ENCODE results near the gene EHD1.
"Not testable (repeated sequence)": the region's sequence is repeated elsewhere in the genome, so short reads cannot be mapped to it uniquely, and the experiment has no call there.

Gene EHD1

DNA sequence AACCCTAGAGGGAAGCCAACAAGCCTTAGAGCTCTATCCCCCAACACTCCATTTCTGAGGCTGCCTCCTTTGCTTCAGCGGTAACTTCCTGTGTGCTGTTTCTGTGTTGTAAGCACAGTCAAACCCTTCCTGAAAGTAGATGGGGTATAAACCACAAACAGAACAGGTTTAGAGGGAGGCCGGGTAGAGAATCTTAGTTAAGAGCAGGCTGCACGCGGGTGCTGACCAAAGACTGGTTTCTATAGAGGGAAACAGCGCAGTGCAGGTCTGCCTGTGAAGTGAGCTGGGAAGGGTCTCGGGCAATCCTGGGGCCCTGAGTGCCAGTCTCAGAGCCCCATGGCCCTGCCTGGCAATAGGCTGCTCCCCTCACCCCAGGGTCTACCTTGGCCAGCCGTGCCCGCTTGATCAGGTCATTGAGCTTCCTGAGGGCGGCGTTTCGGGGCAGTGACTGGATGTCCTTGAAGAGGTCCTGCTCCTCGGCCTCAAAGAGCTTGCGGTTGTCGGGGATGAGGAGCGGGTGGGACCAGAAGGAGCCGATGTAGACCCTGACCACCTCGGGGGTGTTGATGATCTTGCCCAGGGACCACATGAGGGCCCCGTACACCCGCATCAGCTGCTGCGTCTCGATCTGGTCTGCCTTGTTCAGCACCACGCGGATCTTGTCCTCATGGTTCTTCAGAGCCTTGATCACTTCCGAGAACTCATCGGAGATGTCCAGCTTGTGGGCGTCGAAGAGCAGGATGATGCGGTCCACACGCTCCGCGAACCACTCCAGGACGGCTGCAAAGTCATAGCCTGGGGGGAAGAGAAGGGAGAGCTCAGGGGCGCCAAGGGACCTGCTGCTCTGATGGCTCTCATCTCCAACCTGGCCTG, 18.6 kb downstream of the EHD1 start:
- in situ Hi-C loops (cut with MboI; ENCODE audit: low sequenced_read_pairs): no loop called here

DNA sequence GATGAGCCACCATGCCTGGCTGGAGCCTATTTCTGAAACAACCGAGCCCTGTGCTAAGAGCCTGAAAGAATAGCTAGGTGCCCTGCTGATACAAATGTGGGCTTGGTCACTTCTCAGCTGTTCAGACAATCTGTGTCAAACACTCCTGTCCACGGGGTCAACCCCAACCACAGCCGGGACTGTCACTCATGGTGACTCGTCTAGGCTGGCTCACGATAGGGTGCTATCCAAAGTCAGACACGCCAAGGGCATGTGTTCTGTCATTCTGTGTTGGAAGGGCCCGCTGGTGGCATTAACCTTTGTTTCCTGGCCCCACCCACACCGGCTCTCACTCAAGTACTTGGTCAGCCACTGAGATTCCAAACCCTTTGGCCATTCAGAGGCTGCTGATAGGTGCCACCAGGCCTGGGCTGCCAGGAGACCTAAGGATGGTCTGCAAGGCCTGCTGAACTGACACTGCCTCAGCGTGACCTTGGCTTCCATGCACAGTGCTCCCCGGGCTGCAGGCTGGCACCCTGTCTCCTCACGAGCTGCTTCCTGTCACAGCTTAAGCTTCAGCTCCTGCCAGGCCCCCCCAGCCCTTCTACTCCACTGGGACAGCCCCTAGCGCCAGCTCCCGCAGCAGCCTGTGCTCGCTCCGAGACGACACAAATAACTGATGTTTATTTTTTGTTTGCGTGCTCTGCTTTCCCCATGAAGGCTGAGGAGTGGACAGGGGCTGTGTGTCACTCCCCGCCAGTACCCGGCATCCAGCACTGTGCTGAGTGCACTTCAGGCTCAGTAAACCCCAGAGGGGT, 19.8 kb downstream of the EHD1 start:
- in situ Hi-C loops (cut with MboI; ENCODE audit: low sequenced_read_pairs): no loop called here

- in situ Hi-C loops (cut with MboI; ENCODE audit: low sequenced_read_pairs): no loop called here
These were observed 20.9 kb downstream of the EHD1 start for GRCh38 chr11:64857485-64857884.

DNA sequence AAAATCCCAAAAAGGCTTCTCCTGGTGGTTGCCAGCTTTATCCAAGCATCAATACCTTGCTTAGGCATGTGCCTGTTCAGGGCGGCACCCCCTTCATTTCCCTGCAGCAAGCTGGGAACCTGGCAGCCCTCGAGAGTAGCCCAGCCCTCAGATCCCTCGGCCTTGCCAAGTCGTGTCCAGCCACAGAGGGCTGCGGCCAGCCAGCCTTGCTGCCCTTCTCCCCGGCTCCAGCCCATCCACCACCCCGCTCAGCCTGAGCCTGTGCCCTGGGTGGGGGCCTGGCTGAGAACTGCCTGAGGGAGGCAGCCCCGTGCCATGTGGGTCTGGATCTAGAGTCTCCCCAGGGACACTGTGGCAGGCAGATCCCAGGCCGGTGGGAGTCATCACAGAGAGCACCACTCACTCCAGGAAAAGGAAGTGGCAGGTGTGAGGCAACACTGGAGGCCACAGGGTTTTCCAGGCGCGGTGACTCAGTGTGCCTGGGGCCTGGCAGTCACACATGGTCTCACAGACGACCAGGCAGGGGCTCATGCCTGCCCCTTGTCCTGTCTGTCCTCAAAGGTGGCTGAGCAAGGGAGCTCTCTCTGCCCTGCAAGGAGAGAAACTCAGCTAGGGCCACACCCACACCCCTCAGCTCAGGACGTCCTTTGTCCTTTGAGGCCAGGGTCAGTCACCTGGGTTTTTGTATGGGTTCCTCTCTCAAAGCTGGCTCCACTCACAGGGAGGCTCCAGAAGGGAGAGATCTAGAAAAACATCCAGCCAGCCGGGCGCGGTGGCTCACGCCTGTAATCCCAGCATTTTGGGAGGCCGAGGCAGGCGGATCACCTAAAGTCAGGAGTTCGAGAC, 21.8 kb downstream of the EHD1 start:
- in situ Hi-C loops (cut with MboI; ENCODE audit: low sequenced_read_pairs): no loop called here

DNA sequence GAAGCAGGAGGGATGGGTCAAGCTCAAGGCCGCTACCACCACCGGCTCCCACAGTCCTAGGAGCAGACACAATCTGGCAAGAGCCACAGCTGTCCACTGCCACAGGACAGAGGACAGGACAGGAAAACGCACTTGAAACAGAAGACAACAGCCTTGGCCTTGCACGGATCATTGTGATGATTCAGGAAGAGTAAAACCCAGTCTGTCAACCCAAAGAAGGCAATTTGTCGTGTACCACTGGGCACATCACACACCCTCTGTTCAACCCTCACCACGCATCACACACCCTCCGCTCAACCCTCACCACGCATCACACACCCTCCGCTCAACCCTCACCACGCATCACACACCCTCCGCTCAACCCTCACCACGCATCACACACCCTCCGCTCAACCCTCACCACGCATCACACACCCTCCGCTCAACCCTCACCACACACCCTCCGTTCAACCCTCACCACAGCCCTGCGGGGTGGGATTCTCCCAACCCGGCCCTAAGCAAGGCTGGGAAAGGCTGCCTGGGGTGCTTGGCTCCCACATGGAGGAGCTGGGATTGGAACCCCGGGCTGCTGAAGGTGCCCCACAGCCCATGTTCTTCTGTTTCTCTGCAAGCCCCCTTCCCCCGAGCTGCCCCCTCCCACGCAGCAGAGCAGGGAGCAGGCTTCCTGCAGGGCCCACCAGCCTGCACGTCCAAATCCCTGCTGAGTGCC, 22.7 kb downstream of the EHD1 start:
- in situ Hi-C loops (cut with MboI; ENCODE audit: low sequenced_read_pairs): no loop called here

GRCh38 chr11:64854534-64855502, 23.6 kb downstream of the EHD1 start:
- in situ Hi-C loops (cut with MboI; ENCODE audit: low sequenced_read_pairs): no loop called here

- in situ Hi-C loops (cut with MboI; ENCODE audit: low sequenced_read_pairs): no loop called here
These were observed 24.3 kb downstream of the EHD1 start for GRCh38 chr11:64854157-64854533.

DNA sequence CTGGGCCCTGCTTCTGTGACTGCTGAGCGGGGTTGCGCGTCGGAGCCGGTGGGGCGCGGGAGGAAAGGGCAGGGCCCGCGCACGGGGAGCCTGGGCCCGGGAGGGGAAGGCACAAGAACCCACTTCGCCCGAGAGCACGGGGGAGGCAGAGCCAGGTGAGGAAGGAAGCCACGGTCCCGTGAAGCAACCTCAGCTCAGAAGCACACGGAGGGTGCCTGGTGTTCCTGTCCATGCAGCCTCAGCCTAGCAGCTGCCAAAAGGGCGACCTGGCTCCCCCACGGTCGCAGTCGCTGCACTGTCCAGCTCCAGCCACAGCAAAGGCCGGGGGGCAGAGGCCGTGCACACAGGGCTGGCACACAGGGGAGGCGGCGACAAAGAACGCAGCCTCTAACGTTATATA, 24.7 kb downstream of the EHD1 start:
- in situ Hi-C loops (cut with MboI; ENCODE audit: low sequenced_read_pairs): no loop called here

- in situ Hi-C loops (cut with MboI; ENCODE audit: low sequenced_read_pairs): no loop called here
These were observed 25.5 kb downstream of the EHD1 start for GRCh38 chr11:64852804-64853509.

GRCh38 chr11:64851831-64852351, 26.5 kb downstream of the EHD1 start:
- in situ Hi-C loops (cut with MboI; ENCODE audit: low sequenced_read_pairs): no loop called here

- in situ Hi-C loops (cut with MboI; ENCODE audit: low sequenced_read_pairs): no loop called here
These were observed 27.3 kb downstream of the EHD1 start for GRCh38 chr11:64850979-64851567.

- in situ Hi-C loops (cut with MboI; ENCODE audit: low sequenced_read_pairs): no loop called here
These were observed 28.6 kb downstream of the EHD1 start for GRCh38 chr11:64849598-64850356.

DNA sequence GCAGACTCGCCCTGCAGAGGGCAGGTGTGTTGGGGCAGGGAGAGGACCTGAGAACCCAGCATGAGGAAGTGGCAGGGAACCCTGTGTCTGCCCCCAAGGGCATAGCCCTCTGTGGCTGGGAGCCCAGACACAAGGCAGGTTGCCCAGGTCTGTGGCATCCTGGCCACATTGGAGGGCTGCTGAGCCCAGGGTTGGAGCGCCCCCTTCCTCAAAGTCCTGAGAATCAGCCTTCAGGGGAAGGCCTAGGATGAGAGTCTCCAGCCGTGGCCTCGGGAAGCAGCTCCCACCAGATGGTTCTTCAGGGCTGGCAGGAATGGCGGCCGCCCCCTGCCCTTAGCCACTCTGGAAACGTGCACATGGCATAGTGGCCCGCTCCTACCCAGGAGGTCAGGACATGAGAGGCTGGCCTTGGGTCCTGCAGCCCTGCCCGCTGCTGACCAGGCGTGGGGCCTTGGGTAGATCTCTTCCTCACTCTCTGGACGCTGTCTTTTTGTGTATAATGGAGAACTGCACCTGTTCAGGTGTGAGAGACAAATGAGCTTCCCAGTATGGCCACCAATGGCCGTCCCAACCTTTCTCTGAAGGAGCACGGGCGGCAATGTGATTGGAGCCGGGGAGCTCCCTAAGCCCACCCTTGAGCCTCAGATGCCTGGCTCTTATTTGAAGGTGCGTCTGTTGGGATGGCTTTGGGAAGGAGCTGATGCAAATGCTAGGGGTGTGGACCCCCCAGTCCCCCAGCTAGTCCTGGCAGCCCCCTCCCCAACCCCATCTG, 29.4 kb downstream of the EHD1 start:
- in situ Hi-C loops (cut with MboI; ENCODE audit: low sequenced_read_pairs): no loop called here

DNA sequence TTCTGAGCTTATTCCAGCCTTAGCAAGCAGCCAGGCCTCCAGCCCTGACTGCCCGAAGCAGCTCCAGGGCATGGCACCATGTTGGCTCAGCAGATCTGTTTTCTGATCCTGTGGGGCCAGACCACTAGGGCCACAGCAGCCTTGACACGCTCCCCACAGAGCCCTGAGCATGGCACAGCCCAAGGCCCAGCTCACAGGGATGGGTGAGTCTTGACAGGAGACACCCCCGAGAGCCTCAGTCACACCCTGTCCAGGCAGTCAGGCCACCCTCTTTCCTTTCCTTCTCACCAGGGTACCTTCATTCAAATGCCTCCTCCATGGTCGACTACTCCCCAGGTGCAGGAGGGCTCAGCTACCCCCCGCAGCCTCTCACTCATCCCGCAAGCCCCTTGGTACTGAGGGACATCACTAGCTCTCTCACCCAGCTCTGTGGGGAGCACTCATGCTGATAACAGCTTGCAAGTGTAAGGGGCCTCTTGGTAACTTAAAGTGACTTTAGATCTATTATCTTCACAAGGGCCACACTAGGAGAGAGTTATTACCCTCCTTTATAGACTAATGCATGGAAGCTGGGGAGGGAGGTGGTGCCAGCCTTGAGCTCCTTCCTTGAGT, 30.1 kb downstream of the EHD1 start:
- in situ Hi-C loops (cut with MboI; ENCODE audit: low sequenced_read_pairs): no loop called here

DNA sequence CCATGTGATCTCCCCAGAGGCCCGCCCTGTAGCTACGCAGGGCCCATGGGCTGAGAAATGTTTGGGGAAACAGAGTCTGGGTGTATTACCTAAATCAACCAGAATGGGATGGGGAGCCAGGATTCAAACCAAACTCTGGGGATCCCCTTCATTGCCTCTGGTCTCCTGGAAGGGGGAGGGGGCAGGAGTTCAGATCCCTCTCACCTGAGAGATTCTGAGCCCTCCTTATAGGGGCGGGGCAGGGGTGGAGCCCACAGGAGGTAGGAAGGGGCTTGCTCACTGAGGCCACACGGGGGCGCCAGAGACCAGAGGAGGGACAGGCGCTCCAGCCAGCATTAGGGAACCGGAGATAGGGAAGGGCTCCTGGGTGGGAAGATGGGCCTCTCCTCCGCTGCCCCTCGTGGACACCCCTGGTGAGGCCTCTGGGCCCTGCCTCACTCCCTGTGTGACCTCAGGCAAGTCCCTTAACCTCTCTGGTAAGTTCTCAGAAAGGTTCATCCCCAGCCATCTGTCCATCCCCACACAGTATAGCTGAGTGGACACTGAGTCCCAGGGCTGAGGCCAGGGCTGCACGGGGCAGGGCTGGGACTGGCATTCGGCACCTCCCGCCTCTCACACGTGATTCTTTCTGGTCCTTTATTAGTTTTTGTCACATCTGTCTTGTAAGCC, 31.3 kb downstream of the EHD1 start:
- in situ Hi-C loops (cut with MboI; ENCODE audit: low sequenced_read_pairs): no loop called here

DNA sequence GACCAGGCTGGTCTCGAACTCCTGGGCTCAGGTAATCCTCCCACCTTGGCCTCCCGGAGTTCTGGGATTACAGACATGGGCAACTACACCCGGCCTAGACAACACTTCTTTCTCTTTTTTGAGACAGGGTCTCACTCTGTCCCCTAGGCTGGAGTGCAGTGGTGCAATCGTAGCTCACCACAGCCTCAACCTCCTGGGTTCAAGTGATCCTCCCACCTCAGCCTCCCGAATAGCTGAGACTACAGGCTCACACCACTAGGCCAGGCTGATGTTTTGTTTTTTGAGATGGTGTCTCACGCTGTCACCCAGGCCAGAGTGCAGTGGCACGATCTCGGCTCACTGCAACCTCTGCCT, 32.7 kb downstream of the EHD1 start:
- in situ Hi-C loops (cut with MboI; ENCODE audit: low sequenced_read_pairs): not testable (repeated sequence)
